SIG-M5 (cell line): ENCODE data around the gene WWOX.
"Not testable (repeated sequence)": the region's sequence is repeated elsewhere in the genome, so short reads cannot be mapped to it uniquely, and the experiment has no call there.

Experiments used
- DNase-seq: peaks from one replicate; lab custom pipeline; 2025; lab: John Stamatoyannopoulos, UW

The WWOX gene

DNA sequence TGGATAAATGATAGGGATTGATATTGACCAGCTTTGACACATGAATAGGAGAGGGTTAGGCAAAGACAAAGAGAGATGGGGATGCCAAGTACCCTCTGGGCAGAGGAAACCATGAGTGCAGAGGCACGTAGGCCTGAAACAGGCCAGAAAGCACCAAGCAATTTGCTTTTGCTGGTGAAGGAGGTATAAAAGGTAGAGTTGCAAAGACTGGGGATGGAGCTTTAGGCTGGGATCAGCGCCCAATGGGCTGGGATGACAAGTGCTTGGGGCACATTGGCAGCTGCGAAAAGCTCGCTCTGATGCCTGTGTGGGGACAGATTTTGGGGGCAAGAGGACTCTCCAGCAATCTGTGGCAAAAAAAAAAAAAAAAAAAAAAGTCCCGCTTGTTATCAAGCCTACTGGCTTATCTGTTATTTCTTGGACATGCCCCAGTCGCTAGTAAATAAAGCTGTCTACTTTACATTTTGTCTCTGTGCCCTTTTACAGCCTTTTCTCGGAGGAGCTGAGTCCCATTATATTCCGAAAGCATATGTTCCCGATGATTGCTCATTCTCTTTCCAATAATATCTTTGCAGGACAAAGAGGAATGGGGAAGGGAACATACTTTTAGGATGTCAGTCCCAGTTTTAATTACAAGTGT, 922.7 kb downstream of the WWOX start:
- no peak for DNase-seq

DNA sequence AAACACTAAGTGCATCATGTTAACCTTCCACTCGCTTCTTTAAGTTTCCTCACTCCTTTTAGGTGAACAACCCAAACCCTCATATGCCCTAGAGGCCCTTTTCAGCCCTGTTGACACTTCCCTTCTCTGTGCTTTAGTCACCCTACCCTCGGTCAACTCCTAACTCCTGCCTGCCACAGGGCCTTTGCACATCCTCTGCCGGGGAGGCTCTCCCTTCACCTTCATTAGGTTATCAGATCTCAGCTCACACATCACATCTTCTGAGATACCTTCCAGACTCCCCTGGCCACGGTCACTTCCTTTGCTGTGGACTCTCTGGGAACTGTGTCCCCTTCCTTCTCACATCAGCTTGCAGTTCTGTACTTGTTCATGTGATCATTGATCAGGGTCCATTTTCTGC, 926.7 kb downstream of the WWOX start:
- no peak for DNase-seq

DNA sequence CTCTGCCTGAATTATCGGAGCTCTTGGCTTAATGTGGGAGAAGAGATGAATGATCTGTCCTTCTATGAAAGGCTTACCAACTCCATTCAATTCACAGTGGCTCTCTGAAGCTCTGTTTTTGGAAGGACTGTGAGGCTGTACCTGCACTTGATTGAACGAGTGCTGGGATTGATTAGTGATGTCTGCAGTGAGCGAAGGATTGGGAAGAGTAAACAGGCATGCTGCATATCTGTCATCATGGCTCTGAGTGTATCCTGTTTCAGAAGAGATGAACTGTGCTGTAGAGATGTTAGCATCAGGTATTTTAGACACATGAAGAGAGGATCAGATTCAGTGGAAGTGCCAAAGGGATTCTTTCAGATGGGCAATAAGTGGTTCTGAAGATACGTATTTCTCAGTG, 937.1 kb downstream of the WWOX start:
- no peak for DNase-seq

DNA sequence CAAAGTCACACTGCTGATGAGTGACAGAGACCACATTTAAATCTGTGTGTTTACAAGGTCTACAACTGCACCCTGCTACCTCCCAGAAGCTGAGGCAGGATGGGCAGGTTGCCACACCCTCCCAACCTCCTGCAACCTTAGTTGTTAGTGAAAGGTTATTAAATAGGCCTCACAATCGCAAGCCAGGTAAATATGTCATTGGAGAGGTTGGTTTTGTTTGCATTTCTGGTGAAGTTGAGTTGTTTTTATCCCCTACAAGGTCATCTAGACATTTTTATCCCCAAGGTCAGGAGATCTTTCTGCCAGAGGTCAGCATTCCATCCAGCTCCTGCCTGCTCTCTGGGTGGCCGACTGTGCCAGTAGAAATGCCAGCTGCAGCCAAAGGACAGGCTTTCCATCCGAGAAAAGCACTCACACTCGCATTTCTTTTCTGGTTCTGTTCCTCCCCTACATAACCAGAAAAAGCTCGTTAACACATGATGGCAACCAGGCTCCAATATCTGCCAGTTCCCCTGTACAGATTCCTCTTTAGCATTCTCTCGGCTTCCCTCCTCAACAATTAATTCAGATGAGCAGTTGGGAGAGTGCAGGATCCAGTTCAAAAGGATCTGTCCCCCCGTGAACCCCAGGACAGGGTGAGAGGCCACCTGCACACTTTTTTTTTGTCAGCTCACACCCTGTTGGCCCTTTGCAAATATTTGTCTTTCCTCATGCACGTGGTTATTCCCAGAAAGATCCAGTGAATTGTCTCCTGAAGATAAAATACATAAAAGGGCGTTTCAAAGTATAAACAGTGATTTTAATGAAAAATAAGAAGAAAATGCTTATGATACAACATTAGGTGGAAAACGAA, 938.3 kb downstream of the WWOX start:
- no peak for DNase-seq

DNA sequence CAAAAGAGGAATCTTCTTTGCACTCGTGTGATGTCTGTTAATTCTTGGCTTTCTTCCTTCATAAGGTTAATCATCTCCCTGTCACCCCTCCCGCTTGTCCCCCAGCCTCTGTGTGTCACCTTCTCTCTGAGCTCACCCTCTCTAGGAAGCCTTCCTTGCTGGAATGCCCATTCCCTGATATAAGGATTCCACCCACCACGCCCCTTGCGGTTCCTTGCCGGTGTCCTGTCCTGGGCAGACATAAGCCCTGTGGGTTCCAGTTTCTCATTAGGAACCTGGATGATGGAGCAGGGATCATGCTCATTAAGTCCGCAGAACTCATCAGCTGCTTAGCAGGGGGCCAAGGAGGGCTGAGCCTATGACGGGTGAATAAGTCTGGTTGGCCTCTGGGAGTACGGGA, 941.8 kb downstream of the WWOX start:
- no peak for DNase-seq

DNA sequence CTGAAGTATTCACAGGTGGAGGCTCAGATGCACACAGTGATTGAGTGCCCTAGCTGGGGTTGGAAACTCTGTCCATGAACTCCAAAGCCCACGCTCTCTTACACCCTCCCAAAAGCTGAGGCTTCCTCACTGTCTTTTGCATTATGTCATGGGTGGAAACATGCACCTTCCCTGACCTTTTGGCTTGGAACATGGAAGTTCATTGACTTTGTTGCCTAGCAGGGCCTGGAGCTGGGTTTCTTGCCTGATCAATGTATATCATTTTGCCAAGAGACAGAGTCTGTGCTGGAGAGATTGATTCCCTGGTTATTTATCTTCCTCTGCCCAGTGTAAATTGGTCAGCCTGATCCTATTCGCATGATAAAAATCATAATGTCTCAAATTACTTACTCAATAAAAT, 942.7 kb downstream of the WWOX start:
- no peak for DNase-seq

DNA sequence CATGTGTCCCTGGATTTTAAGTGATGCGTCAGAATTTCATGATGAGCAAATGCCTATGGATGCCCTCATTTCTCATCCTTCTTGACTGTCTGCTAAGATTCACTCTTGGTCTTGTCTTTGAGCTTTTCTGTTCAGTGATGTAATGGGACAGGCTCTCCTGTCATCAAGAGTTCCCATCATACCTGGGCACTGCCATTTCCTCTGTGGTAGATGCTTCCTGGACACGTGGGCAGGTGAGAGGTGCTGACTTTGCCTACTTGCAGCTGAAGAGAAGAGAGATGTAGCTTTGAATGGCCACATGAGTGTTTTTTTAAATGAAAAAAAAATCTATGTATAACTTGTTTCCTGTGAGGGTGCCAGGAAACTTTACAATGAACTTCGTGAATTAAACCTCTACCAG, 943.4 kb downstream of the WWOX start:
- no peak for DNase-seq

DNA sequence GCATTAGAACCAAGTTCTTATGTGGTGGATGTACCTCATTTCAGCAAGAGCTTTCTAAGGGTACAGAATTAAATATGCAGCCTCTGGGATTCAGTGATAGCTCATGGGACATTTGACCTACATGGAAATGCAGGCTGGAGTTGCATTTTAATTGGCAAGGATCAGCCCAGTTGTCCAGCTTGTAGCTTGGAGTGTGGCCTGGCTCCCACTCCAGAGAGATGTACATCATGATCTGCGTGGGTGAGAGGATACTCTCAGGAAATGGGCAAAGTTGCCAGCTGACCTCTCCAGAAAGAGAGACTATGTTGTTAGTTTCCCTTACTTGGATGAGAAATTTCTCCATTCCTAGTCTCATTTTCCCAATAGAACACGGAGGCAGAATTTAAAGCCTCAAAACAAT, 945.7 kb downstream of the WWOX start:
- no peak for DNase-seq

DNA sequence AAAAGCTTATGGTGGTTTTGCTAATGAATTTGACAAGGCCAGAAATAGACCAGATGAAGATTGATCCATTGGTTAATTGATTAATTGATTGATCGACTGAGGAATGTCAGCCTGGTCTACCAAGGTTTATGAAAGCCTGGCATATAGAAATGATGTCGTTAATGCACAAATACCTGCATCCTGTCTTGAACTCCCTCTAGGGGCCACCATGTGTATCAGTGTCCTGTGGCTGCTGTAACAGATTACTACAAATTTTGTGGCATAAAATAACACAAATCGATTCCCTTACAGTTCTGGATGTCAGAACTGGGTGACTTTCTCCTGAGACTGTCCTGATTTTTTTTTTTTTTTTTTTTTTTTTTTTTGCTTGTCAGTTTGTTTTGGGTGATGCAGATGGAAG, 947.9 kb downstream of the WWOX start:
- DNase-seq: no peak

DNA sequence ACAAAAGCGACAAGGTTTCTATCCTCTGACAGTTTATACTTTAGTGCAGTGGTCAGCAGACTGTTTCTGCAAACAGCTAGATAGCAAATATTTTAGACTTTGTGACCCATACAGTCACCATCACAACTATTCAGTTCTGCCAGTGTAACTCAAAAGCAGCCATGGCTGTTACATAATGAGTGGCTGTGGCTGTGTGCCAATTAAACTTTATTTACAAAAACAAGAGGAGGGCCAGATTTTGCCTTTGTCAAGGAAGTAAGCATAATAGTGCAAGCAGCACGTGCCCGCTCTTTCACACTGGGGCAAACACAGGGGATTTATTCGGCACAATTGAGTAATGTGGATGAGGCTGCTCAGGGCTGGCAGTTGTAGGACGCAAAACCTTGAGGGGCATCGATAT, 949.6 kb downstream of the WWOX start:
- no peak for DNase-seq

DNA sequence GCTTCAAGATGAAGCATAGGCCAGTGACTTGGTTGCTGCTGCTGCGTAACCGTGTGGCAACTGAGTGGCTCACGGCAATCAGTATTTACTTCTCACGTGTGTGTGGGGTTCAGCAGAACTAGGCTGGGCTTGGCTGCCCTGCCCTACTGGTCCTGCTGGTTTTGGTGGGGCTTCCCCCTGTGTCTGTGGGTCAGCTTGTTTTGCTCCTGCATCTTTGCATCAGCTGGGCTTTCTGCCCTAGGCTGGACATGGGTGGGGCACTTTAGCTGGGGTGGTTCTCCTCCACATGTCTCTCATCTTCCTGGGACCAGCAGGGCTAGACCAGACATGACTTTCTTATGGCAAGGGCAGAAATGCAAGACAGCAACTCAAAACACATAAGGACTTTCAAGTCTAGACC, 950.6 kb downstream of the WWOX start:
- DNase-seq: no peak

DNA sequence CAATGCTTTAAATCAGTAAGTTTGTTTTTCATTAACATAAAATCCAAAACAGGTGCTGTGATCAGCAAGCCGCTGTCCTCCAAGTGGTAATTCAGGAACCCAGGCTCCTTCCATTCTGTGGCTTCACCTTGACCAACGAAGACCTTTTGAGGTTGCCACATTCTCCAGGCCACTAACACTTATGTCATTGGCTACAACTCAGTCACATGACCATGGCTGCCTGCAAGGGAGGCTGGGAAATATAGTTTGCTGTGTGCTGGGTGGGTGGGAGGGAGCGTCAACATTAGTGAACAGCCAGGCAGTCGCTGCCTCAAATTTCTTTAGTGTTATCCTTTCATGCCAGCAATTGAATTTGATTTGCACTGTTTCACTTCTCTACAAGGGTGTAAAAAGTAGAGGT, 951.9 kb downstream of the WWOX start:
- no peak for DNase-seq

DNA sequence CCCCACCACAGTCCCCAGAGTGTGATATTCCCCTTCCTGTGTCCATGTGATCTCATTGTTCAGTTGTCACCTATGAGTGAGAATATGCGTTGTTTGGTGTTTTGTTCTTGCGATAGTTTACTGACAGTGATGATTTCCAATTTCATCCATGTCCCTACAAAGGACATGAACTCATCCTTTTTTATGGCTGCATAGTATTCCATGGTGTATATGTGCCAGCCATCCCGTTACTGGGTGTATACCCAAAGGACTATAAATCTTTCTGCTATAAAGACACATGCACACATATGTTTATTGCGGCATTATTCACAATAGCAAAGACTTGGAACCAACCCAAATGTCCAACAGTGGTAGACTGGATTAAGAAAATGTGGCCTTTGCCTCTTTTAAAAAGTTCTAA, 952.7 kb downstream of the WWOX start:
- not testable (repeated sequence) for DNase-seq

DNA sequence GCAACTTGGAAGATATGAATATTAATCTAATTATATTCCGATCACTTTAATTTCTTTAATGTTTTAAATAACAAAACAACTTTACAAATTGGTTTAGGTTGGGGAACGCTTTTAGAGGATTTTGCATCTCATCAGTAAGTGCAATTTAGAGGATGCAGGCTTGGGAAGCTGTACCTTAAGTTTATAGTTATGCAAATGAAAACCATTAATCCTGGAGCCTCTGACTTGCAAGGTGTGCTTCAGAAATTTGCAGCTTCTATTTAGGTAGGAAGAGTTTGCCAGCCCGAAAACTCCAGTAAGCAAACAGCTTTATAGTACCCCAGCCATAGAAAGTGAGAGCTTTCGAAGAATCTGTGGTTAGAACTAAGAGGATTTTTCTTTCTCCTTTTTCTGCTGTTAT, 954.1 kb downstream of the WWOX start:
- no peak for DNase-seq

DNA sequence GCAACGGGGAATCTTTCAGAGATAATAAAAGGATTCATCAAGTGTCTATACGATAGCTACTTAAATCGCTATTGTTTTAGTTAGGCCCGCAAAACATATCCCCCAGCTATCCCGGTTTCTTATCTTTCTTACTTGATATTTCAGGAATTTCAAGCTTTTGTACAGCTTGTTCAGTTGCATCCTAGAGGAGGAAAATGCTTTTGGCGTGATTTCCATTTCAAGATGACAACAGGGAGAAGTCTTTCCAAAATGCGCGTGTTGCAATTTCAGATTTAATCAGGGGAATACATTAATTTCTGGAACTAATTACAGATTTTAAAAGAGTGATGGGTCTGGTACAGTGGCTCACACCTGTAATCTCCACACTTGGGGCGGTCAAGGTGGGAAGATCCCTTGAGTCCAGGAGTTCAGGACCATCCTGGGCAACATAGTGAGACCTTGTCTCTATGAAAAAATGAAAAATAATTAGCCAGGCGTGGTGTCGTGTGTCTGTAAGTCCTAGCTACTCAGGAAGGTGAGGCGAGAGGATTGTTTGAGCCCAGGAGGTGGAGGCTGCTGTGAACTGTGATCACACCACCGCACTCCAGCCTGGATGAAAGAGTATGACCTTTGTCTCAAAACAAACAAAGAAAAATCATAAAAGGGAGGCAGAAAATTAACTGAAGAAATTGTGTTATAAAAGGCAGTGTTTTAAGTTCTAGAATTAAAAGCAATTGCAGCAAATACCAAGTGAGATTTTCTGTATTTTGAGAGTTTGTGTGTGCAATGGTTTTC, 954.9 kb downstream of the WWOX start:
- DNase-seq: no peak

DNA sequence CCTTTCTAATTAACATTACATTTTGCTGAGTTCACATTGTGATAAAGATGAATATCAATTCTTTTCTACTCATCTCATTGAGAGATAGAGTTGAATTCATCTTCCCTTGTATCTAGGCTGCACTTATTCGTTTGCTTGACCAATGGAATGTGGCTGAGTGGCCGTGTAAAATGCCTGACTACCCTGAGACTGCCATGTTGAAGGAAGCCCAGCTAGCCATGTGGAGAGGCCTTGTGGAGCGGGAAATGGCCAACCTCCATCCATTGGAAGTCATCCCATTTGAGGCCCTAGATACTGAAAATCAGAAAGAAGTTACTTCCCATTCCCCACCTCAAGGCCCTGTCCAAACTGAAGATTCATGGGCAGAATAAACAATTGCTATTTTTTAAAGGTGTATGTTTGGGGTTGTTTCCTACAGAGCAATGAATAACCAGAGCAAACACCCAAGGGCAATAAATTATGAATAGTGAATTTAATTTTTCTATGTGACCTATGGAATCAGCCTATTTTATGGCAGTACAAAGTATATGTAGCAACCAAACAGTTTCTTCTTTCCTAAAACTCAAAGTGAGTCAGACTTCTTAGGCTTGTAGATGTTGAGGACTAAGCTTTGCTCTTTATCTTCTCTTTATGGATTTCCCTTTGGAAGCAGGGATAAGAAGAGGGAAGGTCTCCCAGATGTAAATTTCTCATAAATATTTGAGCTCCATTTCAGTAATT, 956.0 kb downstream of the WWOX start:
- no peak for DNase-seq

DNA sequence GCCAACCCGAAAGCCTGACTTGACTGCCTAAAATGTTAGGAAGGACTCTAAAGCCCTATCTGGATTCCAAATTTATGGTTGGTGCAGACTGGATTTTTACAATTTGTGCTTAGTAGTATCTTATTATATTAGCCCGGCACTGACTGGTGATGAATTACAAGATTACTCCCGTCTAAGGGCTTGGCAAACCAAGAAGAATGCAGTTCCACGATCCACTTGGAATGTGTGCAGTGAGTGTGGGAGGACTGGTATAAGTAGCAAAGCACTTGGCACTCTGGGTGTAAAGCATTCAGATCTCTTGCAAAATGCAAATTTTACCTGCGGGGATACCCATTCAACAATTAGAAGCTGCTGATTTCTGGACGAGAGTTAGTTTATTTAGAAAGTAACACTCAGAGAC, 961.7 kb downstream of the WWOX start:
- no peak for DNase-seq

DNA sequence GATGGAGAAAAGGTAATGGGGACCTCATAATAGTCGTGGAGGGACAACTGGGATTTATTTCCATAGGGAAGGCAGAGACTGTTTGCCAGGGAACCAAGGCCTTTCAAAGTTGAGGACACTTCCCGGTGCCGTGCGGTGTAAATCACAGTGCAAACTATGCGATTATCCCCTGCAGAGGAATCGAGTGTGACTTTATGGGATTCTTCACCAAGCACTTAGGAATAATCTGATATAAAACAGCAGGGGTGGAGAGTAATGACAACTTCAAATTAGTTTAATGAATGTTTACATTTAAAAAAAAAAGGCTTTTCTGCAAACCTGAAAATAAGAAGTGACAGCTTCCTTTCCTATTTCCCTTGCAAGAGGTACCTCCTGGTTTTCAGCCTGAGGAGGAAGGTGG, 962.9 kb downstream of the WWOX start:
- no peak for DNase-seq

DNA sequence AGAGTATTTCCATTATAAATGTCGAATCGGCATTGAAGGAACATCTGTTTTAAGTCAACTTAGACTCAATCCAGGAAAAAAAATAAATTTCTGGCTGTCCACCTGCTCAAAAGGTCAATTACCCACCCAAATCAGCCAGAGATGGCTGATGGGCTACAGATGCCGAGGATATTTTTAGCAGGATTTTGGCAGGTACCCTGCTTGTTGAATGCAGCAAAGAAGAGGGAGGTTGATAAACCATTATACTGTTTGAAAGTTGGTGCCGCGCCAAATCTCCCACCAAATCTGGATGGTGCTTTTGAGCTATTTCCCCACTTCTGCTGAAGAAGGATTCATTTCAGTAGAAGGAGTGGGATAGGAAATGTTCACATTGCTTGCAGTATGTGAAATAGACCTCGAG, 963.4 kb downstream of the WWOX start:
- DNase-seq: no peak

DNA sequence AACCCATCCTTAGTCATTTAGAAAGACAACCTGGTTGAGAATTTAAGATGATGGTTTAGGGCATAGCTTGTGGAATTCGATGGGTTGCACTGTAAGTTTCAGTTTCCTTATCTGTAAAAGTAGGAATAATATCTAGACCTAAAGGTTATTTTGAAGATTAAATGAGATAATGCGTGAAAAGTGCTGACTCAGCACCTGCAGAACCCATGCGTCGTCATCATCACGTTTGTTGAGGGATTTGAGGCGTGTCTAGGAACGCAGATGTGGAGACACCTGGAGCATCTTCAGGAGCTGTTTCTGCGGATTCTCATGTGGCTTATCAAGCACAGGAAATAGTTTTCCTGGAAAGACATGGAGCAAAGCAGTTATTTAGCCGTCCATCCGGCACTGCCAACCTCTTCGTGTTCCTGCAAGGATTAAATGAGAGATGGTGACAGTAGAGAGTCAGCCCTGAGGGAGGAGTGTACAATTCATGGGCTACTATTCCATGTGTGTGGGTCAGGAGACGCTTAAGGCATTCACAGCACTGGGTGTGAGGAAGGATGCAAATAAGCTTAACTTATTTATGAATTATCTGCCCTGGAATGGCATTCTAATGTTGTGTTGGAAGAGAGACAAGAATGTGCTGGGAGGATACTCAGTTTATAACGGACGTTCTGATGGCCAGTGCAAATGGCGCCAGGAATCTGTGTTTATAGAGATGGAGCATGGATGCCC, 965.0 kb downstream of the WWOX start:
- DNase-seq: no peak

DNA sequence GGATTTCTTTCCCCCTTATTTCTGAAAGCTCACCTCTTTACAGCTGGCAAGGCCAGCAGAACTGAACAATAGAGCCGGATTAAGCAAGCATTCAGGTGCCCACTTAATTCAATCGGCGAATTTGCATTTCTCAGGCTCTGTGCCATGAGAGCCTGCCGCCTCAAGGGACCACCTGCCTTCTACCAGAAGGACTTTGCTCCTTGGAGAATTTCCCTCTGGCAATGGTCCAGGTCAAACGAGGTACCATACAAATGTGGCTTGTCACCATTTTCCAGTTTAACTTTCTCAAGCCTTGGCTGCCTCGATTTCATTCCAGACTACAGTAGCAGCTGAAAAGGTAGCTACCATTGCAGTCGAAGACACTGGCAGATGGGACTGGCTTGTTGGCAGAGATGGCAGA, 967.1 kb downstream of the WWOX start:
- DNase-seq: no peak

DNA sequence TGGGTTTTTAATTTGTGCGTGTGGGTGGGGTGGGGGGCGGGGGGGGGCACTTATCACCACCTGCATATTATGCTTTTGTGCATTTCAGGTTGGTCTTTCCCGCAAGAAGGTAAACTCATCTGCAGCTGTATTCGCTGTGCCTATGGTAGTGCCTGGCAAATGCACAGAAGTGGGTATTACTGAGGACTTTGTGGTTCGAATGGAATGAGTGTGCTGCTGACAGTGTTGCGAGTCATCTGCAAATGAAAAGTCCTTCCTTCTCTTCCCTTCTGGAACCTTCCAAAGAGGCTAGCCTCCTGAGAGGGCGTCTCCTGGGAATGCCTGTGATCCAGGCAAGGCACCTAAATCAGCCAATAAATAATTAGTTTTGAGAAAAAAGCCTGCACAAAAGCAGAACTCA, 968.1 kb downstream of the WWOX start:
- DNase-seq: no peak
